GM19193 (cell line): ENCODE measurements around the gene F7.

Experiments used
- POLR2A ChIP-seq: IDR thresholded peaks from 4 replicates; pipeline ENCODE4 v1.6.1; 2011; ENCODE audit not compliant: insufficient read depth, insufficient read length; ENCODE audit errors: extremely low read depth

F7 gene

GRCh38 chr13:113125506-113126264, 20.1 kb downstream of the F7 start:
- TF ChIP-seq POLR2A = no peak

- no peak for TF ChIP-seq POLR2A
These were observed 20.9 kb downstream of the F7 start for GRCh38 chr13:113126265-113127150.

DNA sequence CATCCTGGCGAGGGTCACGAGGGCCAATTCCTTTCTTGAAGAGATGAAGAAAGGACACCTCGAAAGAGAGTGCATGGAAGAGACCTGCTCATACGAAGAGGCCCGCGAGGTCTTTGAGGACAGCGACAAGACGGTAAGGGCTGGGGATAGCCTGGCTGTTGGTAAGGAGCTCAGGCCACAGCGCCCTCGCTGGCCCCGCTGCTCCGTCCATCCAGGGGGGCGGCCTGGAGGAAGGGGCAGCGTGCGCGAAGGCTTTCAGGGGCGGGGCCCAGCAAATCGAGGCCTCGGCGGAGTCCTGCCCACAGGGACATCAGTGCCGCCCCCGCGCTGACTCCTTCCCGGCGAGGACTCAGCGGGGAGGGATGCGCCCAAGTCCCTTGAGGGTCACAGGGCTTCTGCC, 23.9 kb downstream of the F7 start:
- no peak for TF ChIP-seq POLR2A

DNA sequence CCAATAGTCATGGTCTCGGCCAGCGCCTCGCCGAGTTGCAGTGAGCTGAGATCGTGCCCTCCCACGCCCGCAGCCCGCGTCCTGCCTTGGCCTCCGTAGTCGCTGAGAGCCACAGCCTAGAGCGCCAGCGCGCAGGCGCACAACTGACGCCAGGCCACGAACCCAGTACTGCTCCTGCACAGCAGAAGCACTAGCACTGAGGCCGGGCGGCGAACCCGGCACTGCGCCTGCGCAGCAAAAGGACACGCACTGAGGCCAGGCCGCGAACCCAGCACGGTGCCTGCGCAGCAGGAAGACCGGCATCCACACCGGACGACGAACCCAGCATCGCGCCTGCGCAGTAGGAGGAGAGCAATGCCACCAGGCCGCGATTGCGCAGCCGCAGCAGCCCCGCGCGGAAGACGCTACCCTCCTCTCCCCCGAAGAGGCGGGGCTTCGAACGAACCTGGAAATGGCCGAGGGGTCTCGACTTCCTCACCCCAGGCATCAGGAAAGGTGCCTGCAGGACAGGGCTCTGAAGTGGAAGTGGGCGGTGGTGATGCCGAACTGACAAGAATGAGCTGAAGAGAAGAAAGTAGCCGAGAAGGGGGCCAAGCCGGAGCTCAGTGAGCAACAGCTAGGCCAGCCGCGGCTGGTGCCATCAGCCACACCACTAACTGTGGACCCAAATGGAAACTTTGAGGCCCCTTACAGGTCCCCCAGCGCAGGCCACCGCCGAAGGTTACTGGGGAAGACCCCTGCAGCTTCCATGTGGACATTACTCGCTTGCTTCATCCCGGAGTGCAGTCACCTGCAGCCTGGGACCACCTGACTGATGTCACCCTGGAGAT, 24.5 kb downstream of the F7 start:
- no peak for TF ChIP-seq POLR2A

GRCh38 chr13:113135281-113135760, 29.7 kb downstream of the F7 start:
- no peak for TF ChIP-seq POLR2A

GRCh38 chr13:113137691-113138298, 32.2 kb downstream of the F7 start:
- no peak for TF ChIP-seq POLR2A

DNA sequence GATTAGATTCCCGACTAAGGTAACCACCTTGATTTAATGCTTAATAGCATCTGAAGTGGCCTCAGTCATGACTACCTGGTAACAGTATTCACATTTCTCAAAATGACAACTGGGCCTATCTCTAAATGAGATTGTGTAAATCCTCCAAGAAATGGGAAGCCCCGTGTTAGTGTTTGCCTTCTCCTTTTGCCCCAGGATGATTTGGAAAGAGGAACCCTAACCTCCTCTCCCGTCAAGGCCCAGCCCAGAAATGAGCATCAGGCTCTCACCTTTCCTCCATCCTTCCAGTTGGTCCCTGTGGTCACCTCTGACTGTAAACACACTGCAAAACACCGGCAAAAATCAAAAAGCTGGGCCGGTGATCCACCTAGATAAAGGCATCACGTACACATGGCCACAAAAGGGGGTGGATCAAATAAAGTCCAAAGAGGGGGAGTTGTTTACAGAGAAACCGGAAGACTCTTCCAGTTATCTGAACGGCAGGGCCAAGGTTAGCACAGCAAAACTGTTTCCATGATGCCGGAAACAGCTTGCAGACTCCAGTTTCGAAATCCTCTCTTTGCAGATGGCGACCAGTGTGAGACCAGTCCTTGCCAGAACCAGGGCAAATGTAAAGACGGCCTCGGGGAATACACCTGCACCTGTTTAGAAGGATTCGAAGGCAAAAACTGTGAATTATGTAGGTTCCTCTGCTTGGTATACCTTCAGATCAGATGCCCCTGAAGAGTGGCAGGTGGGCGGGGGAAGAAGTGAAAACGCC, 33.4 kb downstream of the F7 start:
- no peak for TF ChIP-seq POLR2A

GRCh38 chr13:113139577-113139976, 34.0 kb downstream of the F7 start:
- TF ChIP-seq POLR2A = no peak

GRCh38 chr13:113140677-113141600, 35.3 kb downstream of the F7 start:
- TF ChIP-seq POLR2A = no peak

GRCh38 chr13:113141601-113141970, 36.0 kb downstream of the F7 start:
- no peak for TF ChIP-seq POLR2A

DNA sequence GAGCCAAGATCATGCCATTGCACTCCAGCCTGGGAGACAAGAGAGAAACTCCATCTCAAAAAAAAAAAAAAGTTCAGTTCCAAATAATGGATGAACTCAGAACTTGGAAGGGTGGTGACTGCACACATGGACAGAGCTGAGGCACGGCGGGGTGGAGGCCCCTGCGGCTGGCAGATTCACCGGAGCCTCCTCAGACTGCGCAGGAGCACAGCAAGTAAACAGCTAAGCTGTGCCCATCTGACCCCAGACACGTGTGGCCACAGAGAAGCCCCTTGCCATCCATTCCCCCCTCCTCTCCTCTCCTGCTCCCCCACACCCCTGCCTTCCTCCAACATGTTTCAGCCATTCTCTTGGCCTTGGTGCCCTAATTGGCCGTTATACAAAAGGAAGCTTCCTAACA, 37.3 kb downstream of the F7 start:
- no peak for TF ChIP-seq POLR2A

DNA sequence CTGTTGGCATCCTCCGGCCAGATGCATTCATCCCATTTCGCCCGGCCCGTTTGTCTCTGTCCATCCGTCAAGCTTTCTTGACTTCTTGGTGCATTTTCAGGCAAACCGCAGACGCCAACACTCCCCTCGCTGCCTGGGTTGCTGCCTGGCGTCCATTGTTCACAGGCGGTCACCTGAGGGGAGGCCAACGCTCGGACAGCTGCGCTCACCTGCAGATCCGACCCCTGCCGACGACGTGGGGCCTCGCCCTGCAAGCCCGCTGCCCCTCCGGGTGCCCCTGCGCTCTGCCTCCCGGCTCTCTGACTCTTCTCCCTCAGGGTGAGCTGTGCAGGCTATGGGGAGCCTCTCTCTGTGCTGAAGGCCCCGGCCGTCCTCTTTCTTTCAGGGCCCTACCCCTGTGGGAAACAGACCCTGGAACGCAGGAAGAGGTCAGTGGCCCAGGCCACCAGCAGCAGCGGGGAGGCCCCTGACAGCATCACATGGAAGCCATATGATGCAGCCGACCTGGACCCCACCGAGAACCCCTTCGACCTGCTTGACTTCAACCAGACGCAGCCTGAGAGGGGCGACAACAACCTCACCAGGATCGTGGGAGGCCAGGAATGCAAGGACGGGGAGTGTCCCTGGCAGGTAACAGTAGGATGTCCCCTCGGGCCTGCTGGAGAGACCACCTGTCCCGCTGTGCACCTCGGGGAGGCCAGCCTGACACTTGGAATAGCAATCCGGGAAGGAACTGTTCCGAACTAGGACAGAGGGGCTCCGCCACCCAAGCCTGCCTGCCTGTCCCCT, 38.1 kb downstream of the F7 start:
- TF ChIP-seq POLR2A = no peak
